ENCODE results near the gene USH1C. TPM values are rescaled to one million over a fixed set of nuclear protein-coding genes. Genes with fewer than 3 reads are reported as not detected.

Gene USH1C
- total and polyA plus RNA-seq, 7 donors, result 0.05 to 0.44 (median 0.14) TPM; not detected in 4

- Histone ChIP-seq H3K36me3 (ENCODE audit: insufficient read depth in 1 of 2, low read depth in 1 of 2) (no peaks in the 10 kb centered on the region), H3K4me3 (no peak overlapping the region), H3K27ac (no peak overlapping the region), H3K4me1 (no peaks in the 10 kb centered on the region), H3K9me3 (no peaks in the 10 kb centered on the region), H3K27me3 (ENCODE audit: insufficient read depth in 3 of 3, low read length in 2 of 3) (no peaks in the 10 kb centered on the region)
- WGBS, 3 donors, result 58 to 66% (median 60%) methylated on average over 9 of the region's 9 CpGs
- TF ChIP-seq, protein P1, sequence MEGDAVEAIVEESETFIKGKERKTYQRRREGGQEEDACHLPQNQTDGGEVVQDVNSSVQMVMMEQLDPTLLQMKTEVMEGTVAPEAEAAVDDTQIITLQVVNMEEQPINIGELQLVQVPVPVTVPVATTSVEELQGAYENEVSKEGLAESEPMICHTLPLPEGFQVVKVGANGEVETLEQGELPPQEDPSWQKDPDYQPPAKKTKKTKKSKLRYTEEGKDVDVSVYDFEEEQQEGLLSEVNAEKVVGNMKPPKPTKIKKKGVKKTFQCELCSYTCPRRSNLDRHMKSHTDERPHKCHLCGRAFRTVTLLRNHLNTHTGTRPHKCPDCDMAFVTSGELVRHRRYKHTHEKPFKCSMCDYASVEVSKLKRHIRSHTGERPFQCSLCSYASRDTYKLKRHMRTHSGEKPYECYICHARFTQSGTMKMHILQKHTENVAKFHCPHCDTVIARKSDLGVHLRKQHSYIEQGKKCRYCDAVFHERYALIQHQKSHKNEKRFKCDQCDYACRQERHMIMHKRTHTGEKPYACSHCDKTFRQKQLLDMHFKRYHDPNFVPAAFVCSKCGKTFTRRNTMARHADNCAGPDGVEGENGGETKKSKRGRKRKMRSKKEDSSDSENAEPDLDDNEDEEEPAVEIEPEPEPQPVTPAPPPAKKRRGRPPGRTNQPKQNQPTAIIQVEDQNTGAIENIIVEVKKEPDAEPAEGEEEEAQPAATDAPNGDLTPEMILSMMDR (IDR thresholded peaks at IDR 0.05), result no peak
- DNase-seq, result no peak
- ATAC-seq, result peak in 1 of 4 donors; percentile 21
- intact Hi-C loops (cut with DNase I), result no loop called here
These were observed 84.8 kb downstream of the USH1C start for GRCh38 chr11:17459236-17459896.

DNA sequence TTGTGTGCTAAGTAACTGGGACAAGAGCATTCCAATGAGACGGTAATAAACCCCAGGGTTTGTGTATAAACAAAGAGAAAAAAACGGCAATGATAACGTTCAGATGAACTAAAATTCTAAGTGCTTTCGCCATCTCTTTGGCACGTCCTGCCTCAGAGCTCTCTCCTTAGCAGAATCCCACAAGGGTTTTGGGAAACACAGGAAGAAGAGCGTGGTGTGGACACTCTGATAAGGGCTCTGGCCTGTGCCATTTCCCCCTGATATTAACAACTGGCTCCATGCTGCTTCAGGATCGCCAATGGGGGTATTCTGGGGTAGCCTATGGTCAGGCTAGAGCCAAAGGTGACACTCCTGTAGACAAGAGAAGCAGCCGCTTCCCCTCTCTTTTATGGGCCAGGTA lies 85.9 kb downstream of the USH1C start:
- WGBS, 3 donors, result 61 to 67% (median 66%) methylated on average over 8 of the region's 8 CpGs
- ATAC-seq, result no peak
- Histone ChIP-seq H3K27me3 (ENCODE audit: insufficient read depth in 3 of 3, low read length in 2 of 3) (no peaks in the 10 kb centered on the region), H3K36me3 (ENCODE audit: insufficient read depth in 1 of 2, low read depth in 1 of 2) (no peaks in the 10 kb centered on the region), H3K9me3 (no peaks in the 10 kb centered on the region), H3K4me1 (no peaks in the 10 kb centered on the region), H3K4me3 (no peak overlapping the region), H3K27ac (no peak overlapping the region)
- DNase-seq, result no peak
- intact Hi-C loops (cut with DNase I), result no loop called here
- TF ChIP-seq, protein P1 (IDR thresholded peaks at IDR 0.05), result no peak

DNA sequence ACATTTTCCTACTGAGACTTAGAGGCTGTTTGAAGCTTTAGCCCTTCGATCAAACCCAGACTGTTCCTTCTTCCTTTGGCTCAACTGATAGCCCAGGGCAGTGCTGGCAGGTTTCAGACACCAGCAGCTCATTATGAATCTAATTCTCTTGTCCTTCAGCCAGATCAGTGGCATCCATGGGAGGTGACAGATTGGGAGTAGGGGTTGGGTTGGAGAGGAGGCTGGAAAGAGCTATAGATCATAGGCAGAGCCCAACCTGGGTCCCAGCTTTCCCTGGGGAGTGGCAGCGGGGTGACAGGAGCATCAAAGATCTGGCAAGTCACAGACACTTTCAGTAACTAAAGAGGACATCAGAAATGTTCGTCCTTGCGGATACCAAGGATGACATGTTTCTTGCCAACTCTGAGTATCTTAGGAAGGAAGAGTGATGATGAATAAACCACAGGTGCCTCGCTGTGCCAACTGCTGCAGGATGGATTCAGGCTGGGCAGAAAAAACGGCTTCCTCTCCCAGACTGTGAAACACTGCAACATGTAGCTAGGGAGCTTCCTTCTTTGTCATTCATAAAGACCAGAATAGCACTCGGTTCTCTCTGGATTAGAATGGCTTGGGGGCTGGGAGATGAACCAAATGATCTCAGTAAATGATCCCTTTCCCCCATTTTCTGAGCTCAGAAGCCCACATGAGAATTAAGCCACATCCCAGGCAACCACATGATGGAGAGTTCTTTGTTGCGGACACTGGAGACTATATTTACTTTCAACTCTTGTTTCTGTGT lies 86.6 kb downstream of the USH1C start:
- Histone ChIP-seq H3K27me3 (ENCODE audit: insufficient read depth in 3 of 3, low read length in 2 of 3) (no peaks in the 10 kb centered on the region), H3K27ac (no peak overlapping the region), H3K9me3 (no peaks in the 10 kb centered on the region), H3K4me1 (no peaks in the 10 kb centered on the region), H3K4me3 (no peak overlapping the region), H3K36me3 (ENCODE audit: insufficient read depth in 1 of 2, low read depth in 1 of 2) (no peaks in the 10 kb centered on the region)
- intact Hi-C loops (cut with DNase I), result no loop called here
- WGBS, 3 donors, result 60 to 65% (median 64%) methylated on average over 8 of the region's 8 CpGs
- no peak for ATAC-seq
- TF ChIP-seq, protein P1 (IDR thresholded peaks at IDR 0.05), result no peak
- no peak for DNase-seq

- H3K9me3 ChIP-seq, result no peaks in the 10 kb centered on the region
- 62 to 82% (median 62%) methylated on average over 2 of the region's 2 CpGs for WGBS, 3 donors
These were observed 91.5 kb downstream of the USH1C start for GRCh38 chr11:17452668-17453067.

More at GRCh38 chr11:17452668-17453067, 91.5 kb downstream of the USH1C start:
- Histone ChIP-seq H3K4me1 (no peaks in the 10 kb centered on the region), H3K36me3 (ENCODE audit: insufficient read depth in 1 of 2, low read depth in 1 of 2) (no peaks in the 10 kb centered on the region), H3K27me3 (ENCODE audit: insufficient read depth in 3 of 3, low read length in 2 of 3) (no peaks in the 10 kb centered on the region), H3K4me3 (no peak overlapping the region), H3K27ac (no peak overlapping the region)
- intact Hi-C loops (cut with DNase I), result no loop called here
- ATAC-seq (no peak), DNase-seq (no peak)
- TF ChIP-seq, protein P1 (IDR thresholded peaks at IDR 0.05), result no peak
